HG03565 (cell line): ENCODE data around the gene NAA10.

Experiments used
- ATAC-seq: cut with Tn5 transposase; IDR thresholded peaks from one replicate; pipeline ENCODE4 v1.9.1; 2021; ENCODE audit warnings: mild to moderate bottlenecking, moderate library complexity; ENCODE audit not compliant: unreplicated experiment

The NAA10 gene

GRCh38 chrX:153950127-153950526 is 15.3 kb upstream of the NAA10 start:
- ATAC-seq, result no peak

DNA sequence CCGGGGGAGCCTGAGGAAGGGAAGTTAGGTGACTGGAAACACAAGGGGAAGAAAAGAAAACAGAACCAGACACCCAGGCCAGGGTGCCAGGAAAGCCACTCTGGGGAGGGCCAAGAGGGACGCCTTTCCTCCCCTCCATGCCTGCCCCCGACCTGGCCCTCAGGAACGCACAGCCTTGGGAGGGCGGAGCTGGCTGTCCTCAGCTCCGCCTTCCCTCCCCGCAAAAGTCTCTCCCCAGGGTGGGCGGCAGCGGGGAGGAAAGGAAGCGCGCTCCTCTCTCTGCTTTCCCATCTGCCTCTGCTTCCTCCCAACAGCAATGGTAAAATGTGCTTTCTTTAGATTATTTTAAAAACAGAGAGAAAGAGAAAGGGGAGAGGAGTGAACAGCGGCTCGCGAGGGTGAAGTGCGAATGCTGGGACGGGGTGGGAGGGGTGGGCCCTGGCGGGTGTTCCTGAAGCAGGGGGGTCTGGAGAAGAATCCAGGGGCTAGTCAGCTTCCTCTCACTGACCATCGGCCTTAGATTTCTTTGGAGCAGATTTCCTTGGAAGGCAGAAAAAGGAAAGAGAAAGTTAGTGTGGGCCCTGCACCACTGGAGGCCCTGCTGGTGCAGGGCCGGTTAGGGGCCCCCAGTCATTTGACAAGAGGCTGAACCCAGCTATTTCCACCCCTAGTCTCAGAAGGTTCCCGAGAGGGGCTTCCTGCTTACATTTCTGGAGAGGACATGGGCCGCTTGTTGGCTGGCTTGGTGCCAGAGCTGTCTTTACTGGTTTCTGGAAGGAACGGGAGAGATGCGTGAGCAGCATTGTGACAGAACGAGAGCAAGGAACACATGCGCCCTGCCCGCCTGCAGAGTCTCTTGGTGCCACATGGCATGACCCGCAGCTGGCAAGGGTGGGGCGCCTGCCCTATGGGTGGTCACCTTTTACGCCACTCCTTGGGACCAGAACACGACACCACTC is 14.3 kb upstream of the NAA10 start:
- ATAC-seq, result no peak

DNA sequence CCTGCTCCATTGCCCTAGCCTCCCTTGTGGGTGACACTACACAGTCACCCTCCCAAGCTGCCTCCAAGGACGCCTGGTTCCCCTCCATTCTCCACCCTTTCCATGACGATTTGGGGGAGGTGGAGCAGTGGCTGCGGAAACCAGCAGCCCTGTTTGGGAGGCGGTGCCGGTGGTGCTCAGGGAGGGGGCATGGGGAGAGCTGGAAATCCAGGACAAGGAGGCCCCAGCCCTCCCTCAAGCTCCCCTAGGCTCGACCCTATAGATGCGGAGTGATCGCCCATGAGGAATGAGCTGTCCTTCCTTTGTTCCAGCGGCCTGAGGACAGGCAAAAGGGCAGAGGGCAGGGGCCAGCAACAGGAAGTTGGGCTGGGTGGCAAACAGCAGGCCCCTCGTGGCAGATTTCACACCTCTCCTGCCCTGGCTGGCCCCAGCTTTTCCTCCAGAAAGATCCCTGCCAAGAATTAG is 13.2 kb upstream of the NAA10 start:
- ATAC-seq, result no peak

DNA sequence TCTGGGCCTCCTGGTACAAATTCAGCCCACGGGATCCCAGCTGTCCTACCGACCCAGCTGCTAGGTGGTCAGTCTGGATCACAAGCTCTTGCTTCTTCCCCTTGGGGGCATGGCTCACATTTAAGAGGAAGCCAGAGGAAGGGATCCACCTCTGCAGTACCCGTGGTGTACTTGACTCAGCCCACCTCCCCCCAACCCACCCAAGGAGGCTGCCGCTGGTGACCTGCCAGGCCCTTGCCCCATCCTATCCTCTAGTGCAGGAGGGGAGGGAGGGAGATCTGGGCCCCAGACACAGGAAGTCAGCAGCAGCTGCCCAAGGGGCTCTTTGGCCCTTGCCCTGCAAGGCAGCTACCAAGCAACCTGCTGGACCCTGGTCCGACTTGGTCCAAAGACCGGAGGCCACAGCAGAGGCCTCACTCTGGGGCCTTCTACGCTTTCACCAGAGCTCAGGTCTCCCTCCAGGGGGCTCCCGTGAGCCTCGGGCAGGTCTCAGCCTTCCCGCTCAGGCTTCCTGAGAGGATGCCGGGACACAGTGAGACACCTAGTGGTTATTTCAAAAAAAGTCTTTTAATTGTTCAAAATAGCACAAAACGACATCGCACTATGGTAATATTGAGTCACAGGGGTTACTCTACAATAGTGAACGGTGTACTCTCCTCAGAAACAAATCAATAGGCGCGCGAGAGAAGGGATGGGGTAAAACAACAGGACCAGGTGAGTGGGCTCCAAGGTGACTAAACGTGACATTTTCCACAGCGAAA is 12.4 kb upstream of the NAA10 start:
- peak; percentile 45 for ATAC-seq

DNA sequence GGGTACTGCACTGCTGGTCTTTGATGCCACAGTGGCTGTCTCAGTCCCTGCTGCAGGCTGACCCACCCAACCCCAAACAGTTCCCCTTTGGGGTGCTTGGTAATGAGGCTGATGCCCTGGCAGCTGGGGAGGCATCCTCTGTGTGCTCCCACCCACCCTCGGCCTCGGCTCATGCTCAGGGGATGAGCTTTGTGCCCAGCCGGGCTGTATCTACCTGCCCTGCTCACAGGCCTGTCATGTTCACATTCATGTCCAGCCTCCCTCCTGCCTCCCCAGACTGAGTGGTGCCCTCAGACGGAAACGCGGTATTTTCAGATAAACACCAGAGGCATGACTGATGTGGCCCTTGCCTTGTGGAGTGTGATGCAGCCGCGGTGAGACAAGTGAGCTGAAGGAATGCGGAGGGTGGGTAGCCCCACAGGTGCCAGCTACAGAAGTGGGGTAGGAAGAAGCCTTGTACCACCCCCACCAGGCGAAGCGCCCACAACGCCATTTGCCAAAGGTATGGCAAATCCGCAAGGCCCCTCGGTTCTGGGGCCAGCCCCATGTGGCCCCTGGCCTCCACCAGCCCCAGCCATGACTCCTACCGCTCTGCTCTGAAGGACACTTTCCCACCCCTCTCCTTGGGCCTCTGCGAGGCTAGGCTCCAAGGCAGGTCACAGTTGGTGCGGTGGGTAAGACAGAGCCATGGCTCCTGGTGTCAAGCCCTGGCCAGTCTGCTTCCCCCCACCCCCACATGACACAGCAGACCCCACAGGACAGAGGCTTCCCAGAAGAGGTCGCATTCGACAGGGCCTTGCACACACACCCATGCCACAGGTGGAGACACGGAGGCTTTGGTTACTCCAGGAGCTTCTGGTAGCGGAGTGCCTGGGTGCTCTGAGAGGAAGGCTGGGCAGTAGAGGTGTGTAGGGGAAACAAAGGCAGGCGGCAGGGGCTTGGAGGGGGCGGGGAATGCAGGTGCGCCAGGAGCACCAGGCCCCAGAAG is 11.4 kb upstream of the NAA10 start:
- ATAC-seq, result no peak

DNA sequence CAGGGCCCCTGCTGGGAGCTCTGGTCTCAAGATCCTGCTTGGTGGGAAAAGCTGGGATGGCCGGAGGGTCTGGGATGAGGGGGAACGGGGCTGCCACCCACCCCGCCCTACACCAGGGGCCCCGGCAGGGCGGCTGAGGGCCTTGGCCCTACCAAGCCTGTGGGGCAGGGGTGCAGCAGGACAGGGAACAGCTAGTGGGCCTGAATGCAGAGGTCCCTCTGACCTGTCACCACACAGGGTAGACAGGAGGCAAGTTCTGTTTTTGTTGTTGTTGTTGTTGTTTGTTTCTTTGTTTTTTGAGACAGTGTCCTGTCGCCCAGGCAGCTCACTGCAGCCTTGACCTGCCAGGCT is 9.9 kb upstream of the NAA10 start:
- ATAC-seq, result no peak

- ATAC-seq, result no peak
Measured at GRCh38 chrX:153944140-153944799, 9.4 kb upstream of the NAA10 start, which contains the start of gene RENBP. Gene RENBP (minus strand): TSS chrX:153944643. CDS start chrX:153944610, 33 bp downstream.

GRCh38 chrX:153941336-153942252 is 6.8 kb upstream of the NAA10 start:
- no peak for ATAC-seq

DNA sequence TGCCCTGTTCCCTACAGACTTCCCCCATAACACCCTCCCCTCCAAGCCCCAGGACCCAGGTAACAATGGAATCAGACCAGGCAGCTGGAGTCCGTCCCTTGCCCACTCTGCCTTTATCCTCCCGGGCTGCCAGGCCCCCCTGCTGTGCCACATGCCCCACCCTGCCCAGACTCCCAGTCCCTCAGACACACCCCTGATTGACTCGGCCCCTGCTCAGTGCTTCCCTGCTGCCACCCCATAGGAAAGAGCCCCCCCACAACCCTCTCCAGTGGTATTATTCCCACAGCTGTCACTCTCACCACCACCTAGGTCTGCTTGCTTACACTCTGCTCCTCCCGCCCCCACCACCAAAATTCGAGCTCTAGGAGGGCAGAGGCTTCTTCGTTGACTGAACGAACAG is 4.7 kb upstream of the NAA10 start:
- no peak for ATAC-seq

- ATAC-seq, result no peak
Measured at GRCh38 chrX:153938226-153938786, 3.5 kb upstream of the NAA10 start.

DNA sequence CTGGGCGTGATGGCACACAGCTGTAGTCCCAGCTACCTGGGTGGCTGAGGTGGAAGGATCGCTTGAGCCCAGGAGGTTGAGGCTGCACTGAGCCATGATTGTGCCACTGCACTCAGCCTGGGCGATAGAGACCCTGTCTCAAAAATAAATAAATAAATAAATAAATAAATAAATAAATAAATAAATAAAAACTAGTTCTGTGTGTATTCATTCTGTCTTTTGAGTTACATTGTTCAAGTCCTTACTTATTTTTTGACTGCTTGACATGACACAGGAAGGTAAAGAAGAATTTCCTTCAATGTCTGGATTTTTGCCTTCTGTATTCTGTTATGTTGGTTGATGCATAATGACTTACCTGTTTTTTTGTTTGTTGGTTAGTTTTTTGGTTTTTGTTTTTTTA is 2.2 kb upstream of the NAA10 start:
- ATAC-seq, result no peak

DNA sequence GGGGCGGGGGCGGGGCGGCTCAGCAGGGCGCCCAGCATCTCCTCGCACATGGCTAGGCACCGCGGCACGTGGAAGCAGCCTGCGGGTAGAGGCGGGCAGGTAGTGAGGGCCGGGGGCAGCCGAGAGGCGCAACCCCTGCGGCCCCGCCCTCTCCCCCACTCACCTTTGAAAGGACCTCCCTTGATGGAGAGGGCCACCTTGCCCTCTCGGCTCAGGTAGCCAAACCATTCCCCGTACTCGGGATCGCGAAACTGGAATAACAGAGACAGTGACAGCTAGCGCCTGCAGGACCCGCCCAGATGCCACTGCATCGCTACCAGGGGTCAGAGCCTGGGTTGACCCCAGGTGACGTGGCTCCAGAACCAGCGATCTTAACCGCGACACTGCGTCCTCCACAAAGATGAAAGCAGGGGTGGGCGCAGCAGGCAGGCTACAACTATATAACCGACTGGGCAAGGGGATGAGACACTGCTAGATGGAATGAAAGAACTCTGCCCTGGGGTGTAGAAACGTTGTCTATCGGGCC is 552 bp upstream of the NAA10 start:
- no peak for ATAC-seq

GRCh38 chrX:153934148-153934761 is 582 bp downstream of the NAA10 start:
- peak; percentile 8 for ATAC-seq

GRCh38 chrX:153933748-153934147 is 1.1 kb downstream of the NAA10 start:
- ATAC-seq, result no peak

DNA sequence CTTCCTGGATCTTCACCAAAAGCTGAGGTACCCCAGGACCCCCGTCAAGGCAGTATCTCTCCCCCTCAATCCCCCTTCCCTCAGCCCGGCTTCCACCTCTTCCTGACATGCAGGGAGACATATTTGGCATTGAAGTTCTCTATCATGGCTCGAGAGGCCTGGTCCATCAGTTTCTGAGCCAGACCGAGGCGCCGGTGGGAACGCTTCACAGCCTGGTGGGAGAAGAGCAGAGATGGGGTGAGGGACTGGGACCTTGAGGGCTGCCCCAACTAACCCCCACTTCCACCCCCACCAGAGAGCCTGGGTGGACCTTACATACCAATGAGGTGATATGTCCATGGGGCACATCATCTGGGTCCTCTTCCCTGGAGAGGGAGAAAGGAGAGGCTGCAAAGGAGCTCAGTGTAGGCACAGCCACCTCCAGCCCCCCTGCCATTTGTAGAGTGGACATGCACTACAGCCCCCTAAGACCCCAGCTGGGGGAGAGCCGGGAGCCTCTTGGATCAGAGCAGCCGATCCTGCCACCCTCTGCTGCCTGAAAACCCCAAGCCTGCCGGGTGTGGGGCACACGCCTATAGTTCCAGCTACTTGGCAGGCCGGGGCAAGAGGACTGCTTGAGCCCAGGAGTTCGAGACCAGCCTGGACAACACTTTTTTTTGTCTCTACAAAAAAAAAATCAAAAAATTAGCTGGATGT is 2.5 kb downstream of the NAA10 start:
- no peak for ATAC-seq

GRCh38 chrX:153931748-153932147 is 3.1 kb downstream of the NAA10 start:
- no peak for ATAC-seq

- ATAC-seq, result no peak
Measured at GRCh38 chrX:153931151-153931550, 3.7 kb downstream of the NAA10 start.
